IPS-18a (cell line): ENCODE measurements around the gene NECAB2.

ENCODE experiments used
- H3K27ac ChIP-seq: one replicate; pipeline ENCODE4 v1.5.1; 2013; ENCODE audit warnings: low read length
- H3K27me3 ChIP-seq: one replicate; pipeline ENCODE4 v1.6.1; 2013; ENCODE audit warnings: mild to moderate bottlenecking, low read length; ENCODE audit not compliant: control insufficient read depth, insufficient read depth
- H3K36me3 ChIP-seq: one replicate; pipeline ENCODE4 v1.6.1; 2013; ENCODE audit warnings: low read depth, low read length; ENCODE audit not compliant: control insufficient read depth
- H3K4me1 ChIP-seq: one replicate; pipeline ENCODE4 v1.6.1; 2013; ENCODE audit warnings: low read depth, low read length; ENCODE audit not compliant: control insufficient read depth
- H3K4me3 ChIP-seq: one replicate; pipeline ENCODE4 v1.5.1; 2013; ENCODE audit warnings: low read length
- H3K9ac ChIP-seq: one replicate; pipeline ENCODE4 v1.6.1; 2013; ENCODE audit warnings: mild to moderate bottlenecking, low read length, moderate library complexity
- H3K9me3 ChIP-seq: one replicate; pipeline ENCODE4 v1.6.1; 2013; ENCODE audit warnings: low read depth, low read length; ENCODE audit not compliant: control insufficient read depth

NECAB2 gene

DNA sequence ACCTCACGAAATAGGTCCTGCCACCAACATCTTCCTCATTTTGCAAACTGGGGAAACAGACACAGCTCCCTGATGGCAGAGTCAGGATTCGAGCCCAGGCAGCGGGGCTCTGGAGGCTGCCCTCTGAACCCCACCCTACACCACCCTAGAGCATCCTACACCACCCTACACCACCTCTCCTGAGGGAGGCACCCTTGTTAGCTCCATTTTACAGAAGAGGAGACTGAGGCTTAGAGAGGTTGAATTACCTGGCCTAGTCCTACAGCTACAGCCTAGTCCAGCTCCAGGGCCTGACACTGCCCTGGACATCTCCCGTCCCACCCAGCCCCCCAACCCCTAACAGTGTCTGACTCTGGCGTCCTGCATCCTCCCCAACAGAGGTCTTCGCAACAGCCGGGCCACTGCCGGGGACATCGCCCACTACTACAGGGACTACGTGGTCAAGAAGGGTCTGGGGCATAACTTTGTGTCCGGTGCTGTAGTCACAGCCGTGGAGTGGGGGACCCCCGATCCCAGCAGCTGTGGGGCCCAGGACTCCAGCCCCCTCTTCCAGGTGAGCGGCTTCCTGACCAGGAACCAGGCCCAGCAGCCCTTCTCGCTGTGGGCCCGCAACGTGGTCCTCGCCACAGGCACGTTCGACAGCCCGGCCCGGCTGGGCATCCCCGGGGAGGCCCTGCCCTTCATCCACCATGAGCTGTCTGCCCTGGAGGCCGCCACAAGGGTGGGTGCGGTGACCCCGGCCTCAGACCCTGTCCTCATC, 3.2 kb upstream of the NECAB2 start:
- H3K36me3 ChIP-seq: no peaks in the 10 kb centered on the region
- no peaks in the 10 kb centered on the region for H3K4me1 ChIP-seq
- no peak overlapping the region for H3K27ac ChIP-seq
- no peak overlapping the region for H3K9ac ChIP-seq
- H3K4me3 ChIP-seq: no peak overlapping the region
- H3K9me3 ChIP-seq: no peaks in the 10 kb centered on the region
- H3K27me3 ChIP-seq: peaks cover 10% of the 10 kb centered on the region

- Histone ChIP-seq H3K4me3 (no peak overlapping the region), H3K27ac (no peak overlapping the region), H3K9me3 (no peaks in the 10 kb centered on the region), H3K4me1 (no peaks in the 10 kb centered on the region), H3K9ac (no peak overlapping the region), H3K36me3 (no peaks in the 10 kb centered on the region), H3K27me3 (peaks cover 13% of the 10 kb centered on the region)
These were observed 2.4 kb upstream of the NECAB2 start for GRCh38 chr16:83965444-83966152.

DNA sequence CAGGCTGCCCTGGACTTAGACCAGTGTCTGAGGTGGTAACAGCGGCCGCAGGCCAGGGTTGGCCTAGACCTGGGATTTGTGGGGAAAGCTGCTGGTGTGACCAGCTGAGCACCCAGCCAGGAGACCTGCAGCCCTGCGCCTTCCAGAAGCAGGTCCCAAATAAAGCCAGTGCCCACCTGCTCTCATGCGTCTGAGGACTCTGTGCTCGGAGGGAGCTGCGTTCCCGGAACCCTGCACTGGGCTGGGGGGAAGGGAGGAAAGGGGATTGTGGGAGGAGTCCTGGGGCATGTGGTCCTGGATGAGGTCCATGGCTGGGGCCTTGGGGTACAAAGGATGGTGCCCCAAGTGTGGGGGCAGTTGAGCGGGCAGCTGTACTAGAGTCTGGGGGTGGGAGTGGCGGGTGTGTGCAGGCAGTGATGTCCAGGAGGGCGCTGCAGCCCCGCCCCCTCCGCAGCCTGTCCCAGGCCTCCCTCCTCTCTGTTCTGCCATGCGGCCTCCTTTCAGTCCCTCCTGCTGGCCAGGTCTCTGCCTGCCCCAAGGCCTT, 1.8 kb upstream of the NECAB2 start:
- Histone ChIP-seq H3K27ac (no peak overlapping the region), H3K4me1 (no peaks in the 10 kb centered on the region), H3K9ac (no peak overlapping the region), H3K27me3 (peaks cover 13% of the 10 kb centered on the region), H3K9me3 (no peaks in the 10 kb centered on the region), H3K36me3 (no peaks in the 10 kb centered on the region), H3K4me3 (no peak overlapping the region)

DNA sequence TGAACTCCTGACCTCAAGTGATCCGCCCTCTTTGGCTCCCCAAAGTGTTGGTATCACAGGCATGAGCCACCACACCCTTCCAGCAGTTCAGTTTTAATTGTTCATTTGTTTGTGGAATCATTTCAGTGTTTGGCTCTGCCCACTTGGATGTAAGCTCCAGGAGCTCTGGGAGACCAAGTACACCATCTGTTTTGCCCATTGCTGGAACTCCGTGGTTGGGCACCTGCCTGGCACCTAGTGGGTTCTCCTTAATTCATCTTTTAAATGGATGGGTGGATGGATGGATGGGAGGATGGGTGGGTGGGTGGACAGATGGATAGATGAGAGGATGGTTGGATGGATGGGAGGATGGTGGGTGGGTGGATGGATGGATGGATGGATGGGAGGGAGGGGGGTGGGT, 953 bp upstream of the NECAB2 start:
- H3K9me3 ChIP-seq: no peaks in the 10 kb centered on the region
- no peak overlapping the region for H3K4me3 ChIP-seq
- H3K4me1 ChIP-seq: no peaks in the 10 kb centered on the region
- no peak overlapping the region for H3K9ac ChIP-seq
- H3K27me3 ChIP-seq: peaks cover 13% of the 10 kb centered on the region
- no peak overlapping the region for H3K27ac ChIP-seq
- H3K36me3 ChIP-seq: no peaks in the 10 kb centered on the region

GRCh38 chr16:83968306-83968851, 335 bp downstream of the NECAB2 start:
- Histone ChIP-seq H3K27me3 (peaks cover 13% of the 10 kb centered on the region), H3K9me3 (no peaks in the 10 kb centered on the region), H3K4me1 (no peaks in the 10 kb centered on the region), H3K27ac (no peak overlapping the region), H3K9ac (no peak overlapping the region), H3K36me3 (no peaks in the 10 kb centered on the region), H3K4me3 (peak overlapping the region; percentile 60)

- H3K4me1 ChIP-seq: no peaks in the 10 kb centered on the region
- H3K9ac ChIP-seq: no peak overlapping the region
- no peaks in the 10 kb centered on the region for H3K36me3 ChIP-seq
- no peaks in the 10 kb centered on the region for H3K9me3 ChIP-seq
- H3K27me3 ChIP-seq: peaks cover 13% of the 10 kb centered on the region
- H3K27ac ChIP-seq: no peak overlapping the region
- peak overlapping the region; percentile 60 for H3K4me3 ChIP-seq
These were observed 1.0 kb downstream of the NECAB2 start for GRCh38 chr16:83968891-83969649.

GRCh38 chr16:83969771-83970429, 1.9 kb downstream of the NECAB2 start:
- Histone ChIP-seq H3K9me3 (no peaks in the 10 kb centered on the region), H3K9ac (no peak overlapping the region), H3K27me3 (peaks cover 13% of the 10 kb centered on the region), H3K4me3 (peak overlapping the region; percentile 17), H3K36me3 (no peaks in the 10 kb centered on the region), H3K27ac (no peak overlapping the region), H3K4me1 (no peaks in the 10 kb centered on the region)

- peaks cover 13% of the 10 kb centered on the region for H3K27me3 ChIP-seq
These were observed 2.4 kb downstream of the NECAB2 start for GRCh38 chr16:83970430-83970815.

GRCh38 chr16:83971165-83972130, 3.4 kb downstream of the NECAB2 start:
- H3K4me1 ChIP-seq: no peaks in the 10 kb centered on the region
- peaks cover 13% of the 10 kb centered on the region for H3K27me3 ChIP-seq
- H3K4me3 ChIP-seq: no peak overlapping the region
- H3K27ac ChIP-seq: no peak overlapping the region
- no peak overlapping the region for H3K9ac ChIP-seq
- H3K36me3 ChIP-seq: no peaks in the 10 kb centered on the region
- H3K9me3 ChIP-seq: no peaks in the 10 kb centered on the region

More at GRCh38 chr16:83970430-83970815, 2.4 kb downstream of the NECAB2 start:
- Histone ChIP-seq H3K27ac (no peak overlapping the region), H3K9me3 (no peaks in the 10 kb centered on the region), H3K4me3 (no peak overlapping the region), H3K9ac (no peak overlapping the region), H3K36me3 (no peaks in the 10 kb centered on the region), H3K4me1 (no peaks in the 10 kb centered on the region)

DNA sequence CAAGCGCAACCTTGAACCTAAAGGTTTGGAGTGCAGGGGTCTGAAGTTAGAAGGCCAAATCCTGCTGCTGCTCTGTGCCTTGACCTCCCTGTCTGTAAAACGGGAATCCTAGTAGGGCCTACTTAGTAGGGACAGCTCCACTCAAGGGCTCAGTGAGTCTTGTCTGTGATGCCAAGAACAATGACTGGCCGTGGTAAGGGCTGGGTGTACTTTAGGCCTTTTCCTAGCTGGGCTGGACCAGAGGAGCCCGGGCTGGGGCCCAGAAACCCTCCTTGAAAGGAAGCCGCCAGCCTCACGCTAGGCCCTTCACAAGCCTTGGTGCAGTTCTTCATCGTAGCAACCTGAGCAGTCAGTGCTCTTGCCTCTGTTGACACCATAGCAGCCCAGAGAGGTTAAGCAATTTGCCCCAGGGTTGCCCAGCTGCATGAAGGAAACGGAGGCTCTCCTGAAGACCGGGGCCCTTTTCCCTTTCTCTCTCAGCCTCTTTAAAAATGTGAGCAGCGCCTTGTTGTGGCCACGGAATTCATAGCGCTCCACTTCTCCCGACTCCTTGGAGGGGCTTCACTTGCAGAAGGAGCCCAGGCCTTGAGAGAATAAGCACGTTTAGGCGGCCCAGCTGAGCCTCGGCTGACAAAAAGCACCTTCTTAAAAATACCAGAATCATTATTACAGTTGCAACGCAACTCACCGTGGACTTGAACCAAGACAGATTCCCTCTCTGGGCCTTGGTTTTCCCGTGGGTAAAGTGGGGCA, 4.4 kb downstream of the NECAB2 start:
- Histone ChIP-seq H3K36me3 (no peaks in the 10 kb centered on the region), H3K27ac (no peak overlapping the region), H3K4me1 (no peaks in the 10 kb centered on the region), H3K9ac (no peak overlapping the region), H3K4me3 (no peak overlapping the region), H3K9me3 (no peaks in the 10 kb centered on the region), H3K27me3 (peaks cover 13% of the 10 kb centered on the region)
